ENCODE data around the gene KCNG2. TPM values are rescaled to one million over a fixed set of nuclear protein-coding genes. Genes with fewer than 3 reads are reported as not detected.

Gene KCNG2
- total and polyA plus RNA-seq, 9 of the 15 experiments (the other 6 are each of a cell fraction or from before 2014, with no cell fraction given): not detected

GRCh38 chr18:79789091-79789891 lies 8.4 kb upstream of the KCNG2 start:
- CTCF ChIA-PET (ENCODE audit: low intra/inter-chr PET ratio): no interaction called here
- TF ChIP-seq ZBTB43 (CRISPR knock-in tag; IDR thresholded peaks at IDR 0.05) (peak; percentile 90; the same call in 1 of the 2 replicates), MAZ (CRISPR knock-in tag; conservative IDR thresholded peaks at IDR 0.05 in 1 of 2, IDR thresholded peaks at IDR 0.05 in 1 of 2) (no peak), DEAF1 (CRISPR knock-in tag; IDR thresholded peaks at IDR 0.05) (no peak)
- BruUV-seq (replicated peaks): no TSS peak
- no peak for ATAC-seq
- Histone ChIP-seq H4K20me1 (replicated peaks; ENCODE audit: control insufficient read depth, insufficient read depth, low read length) (no peaks in the 10 kb centered on the region), H3K9ac (ENCODE audit: insufficient read depth in 1 of 2, low read depth in 2 of 2, low read length in 2 of 2) (no peak overlapping the region), H3K9me1 (ENCODE audit: control insufficient read depth, insufficient read depth, low read length) (no peaks in the 10 kb centered on the region), H3K36me3 (ENCODE audit: control insufficient read depth, insufficient read depth, low read length) (no peaks in the 10 kb centered on the region), H3K4me3 (no peak overlapping the region), H3K9me3 (replicated peaks; ENCODE audit: control insufficient read depth, insufficient read depth, low read depth, low read length) (no peaks in the 10 kb centered on the region), H3K4me2 (ENCODE audit: insufficient read depth, low read length) (no peak overlapping the region), H3K79me2 (ENCODE audit: control insufficient read depth, insufficient read depth, low read length) (no peaks in the 10 kb centered on the region), H3K4me1 (replicated peaks in 1 of 2; ENCODE audit: control insufficient read depth in 2 of 2, insufficient read depth in 2 of 2, low read length in 2 of 2) (peaks cover 0 to 4% of the 10 kb centered on the region in 2 experiments; a peak in 3 of 5 replicates), H3K27me3 (ENCODE audit: control insufficient read depth in 2 of 2, insufficient read depth in 2 of 2, low read length in 2 of 2) (peaks cover 22 to 60% of the 10 kb centered on the region in 2 experiments; a peak in 4 of 5 replicates), H3K27ac (ENCODE audit: extremely low read depth, low read depth, low read length) (no peak overlapping the region), H2AFZ (ENCODE audit: low read depth, low read length) (no peak overlapping the region)
- WGBS (ENCODE audit: insufficient coverage, low coverage, missing lambda C conversion rate): 43% methylated on average over 28 of the region's 54 CpGs
- in situ Hi-C loops (cut with MboI) (no loop called here), intact Hi-C loops (cut with micrococcal nuclease) (no loop called here)
- POLR2A ChIA-PET: no interaction called here
- no peak for DNase-seq (ENCODE audit: extremely low read depth in 1 of 4, low spot score in 3 of 4)
- FAIRE-seq: no peak

Measured in K562 (cell line).